ENCODE results near the gene ZNF275. TPM values are rescaled to one million over a fixed set of nuclear protein-coding genes. Genes with fewer than 3 reads are reported as not detected.

The ZNF275 gene
- total RNA-seq, 4 donors from 2014 or later, result 4.6 to 7.6 (median 5.0) TPM

GRCh38 chrX:153312842-153313241 is 21.1 kb upstream of the ZNF275 start:
- intact Hi-C loops (cut with DNase I; ENCODE audit: low total_unique reads), result no loop called here
- Histone ChIP-seq H3K9me3 (no peaks in the 10 kb centered on the region), H3K27ac (no peak overlapping the region), H3K4me1 (no peaks in the 10 kb centered on the region), H3K36me3 (no peaks in the 10 kb centered on the region), H3K27me3 (no peaks in the 10 kb centered on the region), H3K4me3 (no peak overlapping the region)
- no peak for ATAC-seq
- no peak for DNase-seq
- in situ Hi-C loops (cut with MboI; ENCODE audit: low sequenced_read_pairs in 4 of 4), result no loop called here
- TF ChIP-seq POLR2A (IDR thresholded peaks at IDR 0.05) (no peak), CTCF (IDR thresholded peaks at IDR 0.05 in 4 of 5, conservative IDR thresholded peaks at IDR 0.05 in 1 of 5) (no peak)

GRCh38 chrX:153317306-153317705 is 16.6 kb upstream of the ZNF275 start:
- no peak for DNase-seq
- in situ Hi-C loops (cut with MboI; ENCODE audit: low sequenced_read_pairs in 4 of 4), result no loop called here
- TF ChIP-seq POLR2A (IDR thresholded peaks at IDR 0.05) (no peak), CTCF (IDR thresholded peaks at IDR 0.05 in 4 of 5, conservative IDR thresholded peaks at IDR 0.05 in 1 of 5) (no peak)
- ATAC-seq, result no peak
- Histone ChIP-seq H3K4me1 (no peaks in the 10 kb centered on the region), H3K36me3 (no peaks in the 10 kb centered on the region), H3K27me3 (peaks cover 0 to 6% (median 0%) of the 10 kb centered on the region in 3 donors), H3K9me3 (no peaks in the 10 kb centered on the region), H3K27ac (no peak overlapping the region), H3K4me3 (no peak overlapping the region)
- intact Hi-C loops (cut with DNase I; ENCODE audit: low total_unique reads), result no loop called here

GRCh38 chrX:153317996-153318722 is 15.8 kb upstream of the ZNF275 start:
- intact Hi-C loops (cut with DNase I; ENCODE audit: low total_unique reads) (no loop called here), in situ Hi-C loops (cut with MboI; ENCODE audit: low sequenced_read_pairs in 4 of 4) (no loop called here)
- DNase-seq (no peak), ATAC-seq (no peak)
- Histone ChIP-seq H3K27ac (no peak overlapping the region), H3K36me3 (no peaks in the 10 kb centered on the region), H3K27me3 (peaks cover 0 to 9% (median 0%) of the 10 kb centered on the region in 3 donors), H3K4me3 (no peak overlapping the region), H3K9me3 (no peaks in the 10 kb centered on the region), H3K4me1 (no peaks in the 10 kb centered on the region)
- TF ChIP-seq CTCF (IDR thresholded peaks at IDR 0.05 in 4 of 5, conservative IDR thresholded peaks at IDR 0.05 in 1 of 5) (no peak), POLR2A (IDR thresholded peaks at IDR 0.05) (no peak)

- no peaks in the 10 kb centered on the region for H3K36me3 ChIP-seq
- DNase-seq, result no peak
Observed at GRCh38 chrX:153318811-153319210, 15.1 kb upstream of the ZNF275 start.

More at GRCh38 chrX:153318811-153319210, 15.1 kb upstream of the ZNF275 start:
- ATAC-seq, result no peak
- intact Hi-C loops (cut with DNase I; ENCODE audit: low total_unique reads) (no loop called here), in situ Hi-C loops (cut with MboI; ENCODE audit: low sequenced_read_pairs in 4 of 4) (no loop called here)
- no peak overlapping the region for H3K4me3 ChIP-seq
- TF ChIP-seq CTCF (IDR thresholded peaks at IDR 0.05 in 4 of 5, conservative IDR thresholded peaks at IDR 0.05 in 1 of 5), result no peak
- TF ChIP-seq POLR2A (IDR thresholded peaks at IDR 0.05), result no peak
- no peaks in the 10 kb centered on the region for H3K9me3 ChIP-seq
- peaks cover 0 to 9% (median 0%) of the 10 kb centered on the region in 3 donors for H3K27me3 ChIP-seq
- no peak overlapping the region for H3K27ac ChIP-seq
- H3K4me1 ChIP-seq, result no peaks in the 10 kb centered on the region
